Measurements from ENCODE around the gene FAM149A. TPM values are rescaled to one million over a fixed set of nuclear protein-coding genes. Genes with fewer than 3 reads are reported as not detected.

FAM149A gene
- total RNA-seq, 5 donors from 2014 or later (not counting 1 experiment from before 2014, with no cell fraction given), result 0.57 to 3.2 (median 1.1) TPM

- H3K4me3 Mint-ChIP-seq, result no peak overlapping the region
- H3K4me1 Mint-ChIP-seq, result peaks cover 5 to 9% (median 7%) of the 10 kb centered on the region in 3 donors
- Histone ChIP-seq H3K27me3 (replicated peaks in 1 of 2; ENCODE audit: control insufficient read depth in 2 of 2, extremely low read depth in 1 of 2, insufficient read depth in 2 of 2, low read length in 1 of 2) (peaks cover 6 to 23% of the 10 kb centered on the region in 2 experiments), H3K4me3 (ENCODE audit: control insufficient read depth in 1 of 2, extremely low read depth in 1 of 2, low read length in 1 of 2) (no peak overlapping the region), H3K9me3 (no peaks in the 10 kb centered on the region), H3K36me3 (ENCODE audit: control insufficient read depth in 2 of 2, extremely low read depth in 1 of 2, insufficient read depth in 1 of 2, low read length in 1 of 2) (no peaks in the 10 kb centered on the region), H3K4me1 (ENCODE audit: control insufficient read depth in 1 of 2, extremely low read depth in 1 of 2, insufficient read depth in 2 of 2, low read length in 2 of 2) (peaks cover 0 to 12% of the 10 kb centered on the region in 2 experiments), H3K27ac (ENCODE audit: low read length) (no peak overlapping the region)
- no peak for DNase-seq
- H3K9me3 Mint-ChIP-seq, result no peaks in the 10 kb centered on the region
- H3K36me3 Mint-ChIP-seq, result no peaks in the 10 kb centered on the region
- ChIA-PET CTCF (interaction anchor here in 1 of 2 donors (1.0 kb wide), 1 partner anchor 28 kb away, joined by 3 read pairs; no protein-coding TSS in a partner anchor), POLR2A (no interaction called here)
- peaks cover 37 to 42% of the 10 kb centered on the region in 2 donors for H3K27me3 Mint-ChIP-seq
- no peak overlapping the region for H3K27ac Mint-ChIP-seq
- no peak for ATAC-seq (replicated peaks in 1 of 4)
- 62% methylated on average over 4 of the region's 4 CpGs for WGBS (ENCODE audit: insufficient coverage)
These were observed 4.7 kb downstream of the FAM149A start for GRCh38 chr4:186109245-186109644.

- ATAC-seq (replicated peaks in 1 of 4), result no peak
- H3K27ac Mint-ChIP-seq, result no peak overlapping the region
- Histone ChIP-seq H3K9me3 (no peaks in the 10 kb centered on the region), H3K27ac (ENCODE audit: low read length) (no peak overlapping the region), H3K36me3 (ENCODE audit: control insufficient read depth in 2 of 2, extremely low read depth in 1 of 2, insufficient read depth in 1 of 2, low read length in 1 of 2) (no peaks in the 10 kb centered on the region), H3K27me3 (replicated peaks in 1 of 2; ENCODE audit: control insufficient read depth in 2 of 2, extremely low read depth in 1 of 2, insufficient read depth in 2 of 2, low read length in 1 of 2) (peaks cover 0 to 3% of the 10 kb centered on the region in 2 experiments), H3K4me1 (ENCODE audit: control insufficient read depth in 1 of 2, extremely low read depth in 1 of 2, insufficient read depth in 2 of 2, low read length in 2 of 2) (no peaks in the 10 kb centered on the region), H3K4me3 (ENCODE audit: control insufficient read depth in 1 of 2, extremely low read depth in 1 of 2, low read length in 1 of 2) (no peak overlapping the region)
- no peaks in the 10 kb centered on the region for H3K36me3 Mint-ChIP-seq
- H3K4me1 Mint-ChIP-seq, result no peaks in the 10 kb centered on the region
- no peak for DNase-seq
- H3K9me3 Mint-ChIP-seq, result no peaks in the 10 kb centered on the region
- ChIA-PET POLR2A (no interaction called here), CTCF (no interaction called here)
- WGBS (ENCODE audit: insufficient coverage), result no CpG with 5 or more reads among the region's 2 CpGs
- H3K27me3 Mint-ChIP-seq, result peaks cover 14 to 24% of the 10 kb centered on the region in 2 donors
- H3K4me3 Mint-ChIP-seq, result no peak overlapping the region
These were observed 12.2 kb downstream of the FAM149A start for GRCh38 chr4:186116697-186117096.

GRCh38 chr4:186118582-186118981 is 14.1 kb downstream of the FAM149A start:
- Mint-ChIP-seq H3K27me3 (peaks cover 14 to 24% of the 10 kb centered on the region in 2 donors), H3K4me1 (no peaks in the 10 kb centered on the region), H3K9me3 (no peaks in the 10 kb centered on the region), H3K4me3 (no peak overlapping the region), H3K27ac (no peak overlapping the region), H3K36me3 (no peaks in the 10 kb centered on the region)
- Histone ChIP-seq H3K36me3 (ENCODE audit: control insufficient read depth in 2 of 2, extremely low read depth in 1 of 2, insufficient read depth in 1 of 2, low read length in 1 of 2) (no peaks in the 10 kb centered on the region), H3K4me1 (ENCODE audit: control insufficient read depth in 1 of 2, extremely low read depth in 1 of 2, insufficient read depth in 2 of 2, low read length in 2 of 2) (no peaks in the 10 kb centered on the region), H3K27ac (ENCODE audit: low read length) (no peak overlapping the region), H3K9me3 (no peaks in the 10 kb centered on the region), H3K4me3 (ENCODE audit: control insufficient read depth in 1 of 2, extremely low read depth in 1 of 2, low read length in 1 of 2) (no peak overlapping the region), H3K27me3 (replicated peaks in 1 of 2; ENCODE audit: control insufficient read depth in 2 of 2, extremely low read depth in 1 of 2, insufficient read depth in 2 of 2, low read length in 1 of 2) (peaks cover 0 to 3% of the 10 kb centered on the region in 2 experiments)
- WGBS (ENCODE audit: insufficient coverage), result no CpG with 5 or more reads among the region's 7 CpGs
- ATAC-seq (replicated peaks in 1 of 4) (no peak), DNase-seq (no peak)
- CTCF ChIA-PET, result interaction anchor here in 1 of 2 donors (1.1 kb wide), 1 partner anchor 10 kb away, joined by 3 read pairs; no protein-coding TSS in a partner anchor
- POLR2A ChIA-PET, result no interaction called here

GRCh38 chr4:186121057-186121456 is 16.6 kb downstream of the FAM149A start:
- ATAC-seq (replicated peaks in 1 of 4), result no peak
- peaks cover 19 to 24% of the 10 kb centered on the region in 2 donors for H3K27me3 Mint-ChIP-seq
- DNase-seq, result no peak
- no peaks in the 10 kb centered on the region for H3K9me3 ChIP-seq
- no peaks in the 10 kb centered on the region for H3K4me1 ChIP-seq (ENCODE audit: control insufficient read depth in 1 of 2, extremely low read depth in 1 of 2, insufficient read depth in 2 of 2, low read length in 2 of 2)
- no peaks in the 10 kb centered on the region for H3K9me3 Mint-ChIP-seq
- no peak overlapping the region for H3K27ac Mint-ChIP-seq
- H3K4me1 Mint-ChIP-seq, result no peaks in the 10 kb centered on the region
- H3K4me3 Mint-ChIP-seq, result no peak overlapping the region
- H3K27ac ChIP-seq (ENCODE audit: low read length), result no peak overlapping the region
- no CpG with 5 or more reads among the region's 2 CpGs for WGBS (ENCODE audit: insufficient coverage)
- H3K36me3 Mint-ChIP-seq, result no peaks in the 10 kb centered on the region
- POLR2A ChIA-PET, result no interaction called here
- peaks cover 0 to 3% of the 10 kb centered on the region in 2 experiments for H3K27me3 ChIP-seq (replicated peaks in 1 of 2; ENCODE audit: control insufficient read depth in 2 of 2, extremely low read depth in 1 of 2, insufficient read depth in 2 of 2, low read length in 1 of 2)
- no peak overlapping the region for H3K4me3 ChIP-seq (ENCODE audit: control insufficient read depth in 1 of 2, extremely low read depth in 1 of 2, low read length in 1 of 2)
- H3K36me3 ChIP-seq (ENCODE audit: control insufficient read depth in 2 of 2, extremely low read depth in 1 of 2, insufficient read depth in 1 of 2, low read length in 1 of 2), result no peaks in the 10 kb centered on the region
- CTCF ChIA-PET, result no interaction called here

GRCh38 chr4:186128842-186129241 is 24.3 kb downstream of the FAM149A start:
- Mint-ChIP-seq H3K27ac (no peak overlapping the region), H3K36me3 (no peaks in the 10 kb centered on the region), H3K4me1 (no peaks in the 10 kb centered on the region), H3K9me3 (no peaks in the 10 kb centered on the region), H3K4me3 (no peak overlapping the region), H3K27me3 (peaks cover 7 to 9% of the 10 kb centered on the region in 2 donors)
- H3K27ac ChIP-seq (ENCODE audit: low read length), result no peak overlapping the region
- POLR2A ChIA-PET, result no interaction called here
- peaks cover 0 to 2% of the 10 kb centered on the region in 2 experiments for H3K27me3 ChIP-seq (replicated peaks in 1 of 2; ENCODE audit: control insufficient read depth in 2 of 2, extremely low read depth in 1 of 2, insufficient read depth in 2 of 2, low read length in 1 of 2)
- H3K4me1 ChIP-seq (ENCODE audit: control insufficient read depth in 1 of 2, extremely low read depth in 1 of 2, insufficient read depth in 2 of 2, low read length in 2 of 2), result no peaks in the 10 kb centered on the region
- no peaks in the 10 kb centered on the region for H3K36me3 ChIP-seq (ENCODE audit: control insufficient read depth in 2 of 2, extremely low read depth in 1 of 2, insufficient read depth in 1 of 2, low read length in 1 of 2)
- H3K9me3 ChIP-seq, result no peaks in the 10 kb centered on the region
- 81% methylated on average over 2 of the region's 3 CpGs for WGBS (ENCODE audit: insufficient coverage)
- CTCF ChIA-PET, result interaction anchor here (0.7 to 0.9 kb wide), 3 partner anchors 9 to 103 kb away, joined by 3 read pairs; no protein-coding TSS in a partner anchor
- DNase-seq, result no peak
- no peak overlapping the region for H3K4me3 ChIP-seq (ENCODE audit: control insufficient read depth in 1 of 2, extremely low read depth in 1 of 2, low read length in 1 of 2)
- no peak for ATAC-seq (replicated peaks in 1 of 4)

GRCh38 chr4:186131935-186132334 is 27.4 kb downstream of the FAM149A start:
- Histone ChIP-seq H3K36me3 (ENCODE audit: control insufficient read depth in 2 of 2, extremely low read depth in 1 of 2, insufficient read depth in 1 of 2, low read length in 1 of 2) (no peaks in the 10 kb centered on the region), H3K4me3 (ENCODE audit: control insufficient read depth in 1 of 2, extremely low read depth in 1 of 2, low read length in 1 of 2) (no peak overlapping the region), H3K4me1 (ENCODE audit: control insufficient read depth in 1 of 2, extremely low read depth in 1 of 2, insufficient read depth in 2 of 2, low read length in 2 of 2) (no peaks in the 10 kb centered on the region), H3K9me3 (no peaks in the 10 kb centered on the region), H3K27ac (ENCODE audit: low read length) (no peak overlapping the region), H3K27me3 (replicated peaks in 1 of 2; ENCODE audit: control insufficient read depth in 2 of 2, extremely low read depth in 1 of 2, insufficient read depth in 2 of 2, low read length in 1 of 2) (peaks cover 0 to 4% of the 10 kb centered on the region in 2 experiments)
- Mint-ChIP-seq H3K4me1 (no peaks in the 10 kb centered on the region), H3K9me3 (no peaks in the 10 kb centered on the region), H3K27ac (no peak overlapping the region), H3K36me3 (no peaks in the 10 kb centered on the region), H3K4me3 (no peak overlapping the region), H3K27me3 (peaks cover 7 to 8% of the 10 kb centered on the region in 2 donors)
- ATAC-seq (replicated peaks in 1 of 4) (no peak), DNase-seq (no peak)
- WGBS (ENCODE audit: insufficient coverage), result no CpG with 5 or more reads among the region's 2 CpGs
- ChIA-PET POLR2A (no interaction called here), CTCF (interaction anchor here in 1 of 2 donors (0.6 kb wide), 2 partner anchors 8 to 31 kb away, joined by 3 to 5 read pairs; no protein-coding TSS in a partner anchor)

Data from T-cell (primary cell).